Measurements from ENCODE around the gene C19orf73.
A peak's percentile ranks its signal among the peaks of the same experiment; 100 is the strongest.
"Not testable (repeated sequence)": the region's sequence is repeated elsewhere in the genome, so short reads cannot be mapped to it uniquely, and the experiment has no call there.

Gene C19orf73

DNA sequence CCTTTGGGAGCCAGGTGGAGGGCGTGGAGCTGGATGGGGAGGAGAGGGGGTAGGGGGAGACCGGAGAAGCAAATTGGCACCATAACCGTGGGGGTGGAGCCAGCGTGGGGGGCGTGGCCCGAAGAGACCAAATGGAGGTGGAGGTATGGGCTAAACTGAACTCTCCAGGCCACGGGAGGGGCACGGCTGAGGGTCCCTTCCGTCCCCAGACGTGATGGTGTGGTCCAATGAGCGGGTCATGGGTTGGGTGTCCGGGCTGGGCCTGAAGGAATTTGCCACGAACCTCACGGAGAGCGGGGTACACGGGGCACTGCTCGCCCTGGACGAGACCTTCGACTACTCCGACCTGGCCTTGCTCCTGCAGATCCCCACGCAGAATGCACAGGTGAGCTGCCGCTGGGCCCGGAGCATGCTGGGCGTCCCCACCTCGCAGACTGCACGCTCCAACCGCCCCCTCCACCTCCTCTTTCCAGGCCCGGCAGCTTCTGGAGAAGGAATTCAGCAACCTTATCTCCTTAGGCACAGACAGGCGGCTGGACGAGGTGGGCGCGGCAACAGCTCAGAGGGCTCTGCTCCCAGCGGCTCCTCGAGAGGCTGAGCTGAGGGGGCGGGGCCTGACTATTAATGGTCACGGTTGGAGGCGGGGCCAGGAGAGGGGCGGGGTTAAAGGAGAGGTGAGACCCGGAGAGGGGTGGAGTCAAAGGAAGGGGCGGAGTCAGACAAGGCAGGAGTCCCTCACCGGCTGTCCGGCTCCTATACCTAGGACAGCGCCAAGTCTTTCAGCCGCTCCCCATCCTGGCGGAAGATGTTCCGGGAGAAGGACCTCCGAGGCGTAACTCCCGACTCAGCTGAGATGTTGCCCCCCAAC lies 30.1 kb upstream of the C19orf73 start:
- DNase-seq: peak; percentile 96

DNA sequence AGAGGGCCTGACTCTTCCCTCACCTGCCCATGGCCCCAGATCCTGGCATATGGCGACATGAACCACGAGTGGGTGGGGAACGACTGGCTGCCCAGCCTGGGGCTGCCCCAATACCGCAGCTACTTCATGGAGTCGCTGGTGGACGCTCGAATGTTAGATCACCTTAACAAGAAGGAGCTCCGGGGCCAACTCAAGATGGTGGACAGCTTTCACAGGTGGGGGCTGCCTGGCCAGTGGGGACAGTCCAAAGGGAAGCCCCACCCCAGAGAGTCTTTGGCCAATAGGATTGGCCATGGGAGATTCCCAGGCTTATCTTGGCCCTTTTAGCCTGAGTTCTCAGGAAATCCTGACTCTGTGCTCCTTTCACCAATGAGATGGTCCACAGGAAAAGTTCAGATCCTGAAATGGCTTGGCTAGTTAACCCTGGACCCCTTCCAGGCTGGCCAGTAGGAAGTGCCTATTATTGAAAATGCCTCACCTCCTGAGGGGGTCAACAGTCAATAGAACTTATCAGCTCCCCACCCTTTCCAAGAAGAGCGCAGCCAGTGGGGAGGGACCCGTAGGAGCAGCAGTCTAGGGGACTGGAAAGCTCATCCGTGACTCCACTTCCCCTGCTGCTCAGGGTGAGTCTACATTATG lies 29.2 kb upstream of the C19orf73 start:
- DNase-seq: no peak

DNA sequence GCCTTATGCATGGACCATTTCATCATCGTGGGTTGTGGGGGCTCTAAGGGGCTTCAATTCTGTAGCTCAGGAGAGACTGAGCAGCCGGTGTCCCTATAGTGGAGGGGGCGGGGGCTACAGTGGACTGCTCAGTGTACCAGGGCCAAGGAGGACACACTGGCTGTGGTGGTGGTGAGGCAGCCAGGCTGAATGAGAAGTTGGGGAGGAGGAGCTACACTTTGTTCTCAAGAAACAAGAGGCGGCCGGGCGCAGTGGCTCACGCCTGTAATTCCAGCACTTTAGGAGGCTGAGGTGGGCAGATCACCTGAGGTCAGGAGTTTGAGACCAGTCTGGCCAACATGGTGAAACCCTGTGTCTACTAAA lies 27.4 kb upstream of the C19orf73 start:
- not testable (repeated sequence) for DNase-seq

DNA sequence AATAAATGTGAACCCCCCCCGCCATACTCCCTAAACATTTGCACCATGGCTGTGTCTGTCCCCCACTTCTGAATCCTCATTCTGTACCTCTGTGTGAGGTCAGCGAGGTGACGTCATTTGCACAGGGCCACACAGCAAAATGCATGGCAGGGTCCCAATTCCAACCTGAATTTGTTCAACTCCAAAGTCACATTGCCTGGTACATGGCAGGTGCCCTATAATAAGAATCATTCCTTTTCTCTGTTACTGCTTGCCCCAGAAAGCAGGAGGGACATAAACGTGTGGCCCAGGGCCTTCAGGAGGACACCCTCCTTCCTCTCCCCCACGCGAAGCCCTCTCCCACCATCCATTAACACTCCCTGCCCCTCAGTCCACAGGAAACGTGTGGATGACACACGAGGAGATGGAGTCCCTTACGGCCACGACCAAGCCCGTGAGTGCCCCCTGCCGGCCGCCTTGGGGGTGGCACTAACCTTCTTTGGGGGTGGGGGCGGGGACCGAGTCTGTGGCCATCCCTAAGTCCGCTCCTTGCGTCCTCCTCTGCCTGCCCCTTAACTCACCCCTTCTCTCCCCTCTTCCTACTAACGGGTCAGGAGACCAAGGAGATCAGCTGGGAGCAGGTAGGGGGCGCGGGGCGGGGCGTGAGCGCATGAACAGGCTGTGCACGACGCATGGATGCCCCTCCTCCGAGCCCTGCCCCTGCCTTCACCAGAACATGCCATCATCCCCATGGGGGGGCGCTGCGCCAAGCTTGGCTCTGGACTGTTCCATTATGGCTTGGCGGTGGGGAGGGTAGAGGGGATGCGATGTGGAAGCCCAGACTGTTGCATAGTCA lies 26.8 kb upstream of the C19orf73 start:
- DNase-seq: peak; percentile 78

DNA sequence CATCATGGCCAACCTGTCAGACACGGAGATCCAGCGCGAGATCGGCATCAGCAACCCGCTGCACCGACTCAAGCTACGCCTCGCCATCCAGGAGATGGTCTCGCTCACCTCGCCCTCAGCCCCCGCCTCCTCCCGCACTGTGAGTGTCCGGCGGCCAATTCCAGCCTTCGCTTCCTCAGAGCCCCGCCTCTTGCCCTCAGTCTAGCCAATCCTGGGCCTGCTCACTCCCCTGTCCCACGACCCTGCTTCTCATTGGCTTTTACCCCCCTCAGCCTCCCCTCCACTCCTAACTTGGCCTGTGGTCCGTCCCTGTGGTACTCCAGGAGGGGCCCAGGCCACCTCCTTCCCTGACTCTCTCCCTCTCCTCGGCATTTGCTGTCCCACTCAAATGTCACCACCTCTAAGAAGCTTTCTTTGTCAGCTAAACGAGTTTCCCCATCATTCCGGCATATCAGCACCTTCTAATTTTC lies 24.0 kb upstream of the C19orf73 start:
- peak; percentile 95 for DNase-seq

DNA sequence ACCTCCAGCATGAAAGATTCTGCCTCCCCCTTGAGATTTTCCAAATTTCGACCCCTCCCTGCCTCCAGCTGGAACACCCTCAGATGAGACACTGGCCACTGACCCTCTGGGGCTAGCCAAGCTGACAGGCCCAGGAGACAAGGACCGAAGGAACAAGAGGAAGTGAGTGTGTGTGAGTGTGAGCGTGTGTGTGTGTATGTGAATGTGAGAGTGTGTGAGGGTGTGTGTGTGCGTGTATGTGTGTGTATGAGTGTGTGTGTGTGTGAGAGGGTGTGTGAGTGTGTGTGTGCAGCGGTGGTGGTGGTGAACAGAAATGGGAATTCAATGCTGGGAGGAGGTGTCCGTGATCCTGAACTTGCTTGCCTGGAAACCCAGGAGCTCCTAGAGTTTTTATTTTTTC lies 22.4 kb upstream of the C19orf73 start:
- no peak for DNase-seq

DNA sequence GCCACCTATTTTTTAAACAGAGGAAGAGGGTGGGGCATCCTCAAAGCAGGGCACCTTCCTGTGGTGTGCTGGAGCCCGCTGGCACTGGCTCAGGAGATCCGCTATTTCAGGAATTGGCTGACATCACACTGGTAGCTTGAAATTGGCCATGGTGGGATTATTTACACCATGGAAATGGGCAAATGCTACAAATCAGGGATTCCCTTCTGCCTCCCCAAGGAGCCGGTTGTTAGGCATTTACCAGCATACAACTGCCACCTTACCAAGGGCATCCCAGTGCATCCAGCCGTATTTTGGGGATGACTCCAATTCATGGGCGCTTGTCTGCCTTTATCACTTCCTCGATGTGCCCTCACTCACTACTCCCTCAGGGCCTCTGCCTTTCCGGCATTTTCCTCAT lies 22.0 kb upstream of the C19orf73 start:
- DNase-seq: no peak

DNA sequence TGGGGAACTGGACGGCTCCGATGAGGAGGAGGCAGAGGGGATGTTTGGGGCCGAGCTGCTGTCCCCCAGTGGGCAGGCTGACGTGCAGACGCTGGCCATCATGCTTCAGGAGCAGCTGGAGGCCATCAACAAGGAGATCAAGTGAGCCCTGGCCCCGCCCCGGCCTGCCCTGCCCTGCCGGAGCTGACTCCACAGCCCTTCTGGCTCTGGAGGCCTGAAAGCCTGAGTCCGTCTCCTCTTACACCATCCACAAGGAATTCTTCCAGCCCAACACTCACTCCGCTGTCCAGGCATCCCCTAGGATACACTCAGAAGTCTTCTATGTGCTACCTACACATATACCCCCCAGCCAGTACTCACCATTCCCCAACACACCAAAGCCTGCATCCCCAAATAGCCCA lies 17.8 kb upstream of the C19orf73 start:
- DNase-seq: no peak

DNA sequence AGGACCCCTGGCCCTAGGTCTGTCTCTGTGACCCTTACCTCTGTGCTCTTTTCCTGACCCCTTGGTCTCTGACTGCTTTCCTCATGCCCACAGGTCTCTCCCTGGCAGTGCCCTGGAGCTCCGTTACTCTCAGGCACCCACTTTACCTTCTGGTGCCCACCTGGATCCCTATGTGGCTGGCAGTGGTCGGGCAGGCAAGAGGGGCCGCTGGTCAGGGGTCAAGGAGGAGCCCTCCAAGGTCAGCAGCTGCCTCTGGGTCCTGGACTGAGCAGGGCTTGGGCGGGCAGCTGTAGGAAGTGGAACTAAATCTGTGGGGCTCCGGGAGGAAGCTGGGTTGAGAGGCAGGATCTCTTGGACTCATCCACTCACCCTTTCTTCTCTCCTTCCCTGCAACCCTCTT lies 16.7 kb upstream of the C19orf73 start:
- DNase-seq: no peak

DNA sequence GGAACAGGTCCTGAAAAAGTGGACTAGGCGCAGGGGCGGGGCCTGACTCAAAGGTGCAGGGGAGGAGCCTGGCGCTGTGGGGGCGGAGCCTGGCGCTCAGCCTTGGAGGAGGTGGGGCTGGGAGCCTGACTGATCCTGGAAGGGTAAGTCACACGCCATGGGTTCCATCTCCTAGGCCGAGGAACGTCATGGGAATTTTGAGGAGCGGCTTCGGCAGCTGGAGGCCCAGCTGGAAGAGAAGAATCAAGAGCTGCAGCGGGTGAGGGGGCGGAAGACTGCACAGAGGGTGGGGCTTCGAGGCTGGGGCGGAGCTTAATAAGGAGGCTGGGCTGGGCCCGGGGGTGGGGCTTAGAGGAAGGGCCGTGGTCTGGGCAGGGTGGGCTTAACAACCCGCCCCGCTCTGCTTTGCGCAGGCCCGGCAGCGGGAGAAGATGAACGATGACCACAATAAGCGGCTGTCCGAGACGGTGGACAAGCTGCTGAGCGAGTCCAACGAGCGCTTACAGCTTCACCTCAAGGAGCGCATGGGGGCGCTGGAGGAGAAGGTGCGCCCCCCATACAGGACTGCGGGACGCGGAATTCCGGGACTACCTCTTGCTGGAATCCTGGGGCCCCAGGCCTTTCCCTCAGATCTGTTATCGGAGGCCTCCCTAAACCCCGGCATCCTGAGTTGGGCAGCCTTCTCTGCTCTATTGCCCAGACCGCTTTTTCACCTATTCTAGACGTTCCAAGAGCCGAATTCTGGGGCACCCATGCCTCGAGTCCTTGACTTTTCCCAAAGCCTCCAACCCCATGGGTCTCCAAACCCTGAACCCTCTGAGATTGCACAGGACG lies 14.9 kb upstream of the C19orf73 start:
- DNase-seq: peak; percentile 70

DNA sequence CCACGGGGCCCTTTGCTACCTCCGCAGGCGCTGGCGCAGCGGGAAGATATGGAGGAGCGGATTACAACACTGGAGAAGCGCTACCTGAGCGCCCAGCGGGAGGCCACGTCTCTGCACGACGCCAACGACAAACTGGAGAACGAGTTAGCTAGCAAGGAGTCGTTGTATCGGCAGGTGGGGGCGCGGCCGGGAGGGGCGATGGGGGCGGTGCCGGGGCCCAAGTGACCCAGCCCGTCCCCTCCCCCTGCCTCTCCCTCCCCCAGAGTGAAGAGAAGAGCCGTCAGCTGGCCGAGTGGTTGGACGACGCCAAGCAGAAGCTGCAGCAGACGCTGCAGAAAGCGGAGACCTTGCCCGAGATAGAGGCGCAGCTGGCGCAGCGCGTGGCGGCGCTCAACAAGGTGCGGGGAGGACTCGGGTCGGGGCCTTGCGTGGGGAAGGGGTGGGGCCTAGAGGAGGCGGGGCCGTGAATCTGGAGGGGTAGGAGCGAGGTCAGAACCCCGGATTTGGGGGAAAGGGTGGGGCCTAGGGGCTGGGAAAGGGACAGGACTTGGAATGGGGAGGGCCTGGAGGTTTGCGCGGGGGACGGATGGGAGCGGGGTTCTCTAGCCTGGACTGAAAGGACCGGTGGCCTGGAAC lies 14.1 kb upstream of the C19orf73 start:
- DNase-seq: no peak

DNA sequence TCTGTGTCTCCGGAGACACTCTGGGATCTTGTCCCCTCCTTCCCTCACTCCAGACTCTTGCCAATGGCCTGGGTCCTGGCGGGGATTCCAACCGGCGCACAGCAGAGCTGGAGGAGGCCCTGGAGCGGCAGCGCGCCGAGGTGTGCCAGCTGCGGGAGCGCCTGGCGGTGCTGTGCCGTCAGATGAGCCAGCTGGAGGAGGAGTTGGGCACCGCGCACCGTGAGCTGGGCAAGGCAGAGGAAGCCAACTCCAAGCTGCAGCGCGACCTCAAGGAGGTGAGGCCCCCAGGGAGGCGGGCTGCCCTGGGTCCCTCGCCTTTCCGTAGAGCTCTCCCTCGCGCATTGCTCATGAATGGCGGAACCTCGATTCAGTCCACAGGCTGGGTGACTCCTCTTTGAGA lies 11.4 kb upstream of the C19orf73 start:
- DNase-seq: no peak

DNA sequence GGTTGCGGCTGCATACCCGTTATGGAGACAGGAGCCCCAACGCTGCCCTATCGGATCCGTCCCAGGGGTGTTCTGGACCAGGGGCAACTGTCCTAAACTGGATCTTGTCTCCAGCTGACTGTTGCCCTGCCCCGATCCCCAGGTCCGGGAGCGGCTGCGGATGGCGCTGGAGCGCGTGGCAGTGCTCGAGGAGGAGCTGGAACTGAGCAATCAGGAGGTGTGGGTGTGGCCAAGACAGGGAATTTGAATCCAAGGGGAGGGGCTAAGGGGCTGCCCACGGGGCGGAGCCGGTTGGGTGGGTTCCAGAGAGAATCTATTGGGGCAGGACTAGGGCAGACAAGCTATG lies 10.3 kb upstream of the C19orf73 start:
- no peak for DNase-seq

DNA sequence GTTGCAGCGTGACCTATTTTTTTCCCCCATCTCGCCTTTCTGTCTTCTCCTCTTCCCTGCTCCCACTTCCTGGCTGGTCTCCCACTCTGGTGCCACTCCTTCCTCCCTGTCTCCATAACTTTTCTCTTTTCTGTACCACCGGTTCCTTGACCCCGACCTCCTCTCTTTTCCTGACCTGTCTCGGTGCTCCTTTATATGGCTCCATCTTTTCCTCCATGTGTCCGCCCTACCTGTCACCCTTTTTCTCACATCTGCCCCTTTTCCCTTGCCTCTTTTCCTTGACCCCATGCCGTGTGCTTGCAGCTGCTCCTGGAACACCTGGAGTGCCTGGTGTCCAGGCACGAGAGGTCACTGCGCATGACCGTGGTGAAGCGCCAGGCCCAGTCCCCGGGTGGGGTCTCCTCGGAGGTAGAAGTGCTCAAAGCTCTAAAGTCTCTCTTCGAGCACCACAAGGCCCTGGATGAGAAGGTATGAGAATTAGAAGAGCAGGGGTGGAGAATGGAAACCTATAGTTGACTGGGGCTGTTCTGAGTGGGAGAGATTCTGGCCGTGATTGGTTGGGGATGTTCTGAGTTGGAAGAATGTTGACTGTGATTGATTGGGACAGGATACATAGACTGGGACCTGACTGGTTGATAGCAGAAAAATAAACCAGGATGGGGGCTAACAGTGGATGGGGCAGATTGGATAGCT lies 9.7 kb upstream of the C19orf73 start:
- no peak for DNase-seq

DNA sequence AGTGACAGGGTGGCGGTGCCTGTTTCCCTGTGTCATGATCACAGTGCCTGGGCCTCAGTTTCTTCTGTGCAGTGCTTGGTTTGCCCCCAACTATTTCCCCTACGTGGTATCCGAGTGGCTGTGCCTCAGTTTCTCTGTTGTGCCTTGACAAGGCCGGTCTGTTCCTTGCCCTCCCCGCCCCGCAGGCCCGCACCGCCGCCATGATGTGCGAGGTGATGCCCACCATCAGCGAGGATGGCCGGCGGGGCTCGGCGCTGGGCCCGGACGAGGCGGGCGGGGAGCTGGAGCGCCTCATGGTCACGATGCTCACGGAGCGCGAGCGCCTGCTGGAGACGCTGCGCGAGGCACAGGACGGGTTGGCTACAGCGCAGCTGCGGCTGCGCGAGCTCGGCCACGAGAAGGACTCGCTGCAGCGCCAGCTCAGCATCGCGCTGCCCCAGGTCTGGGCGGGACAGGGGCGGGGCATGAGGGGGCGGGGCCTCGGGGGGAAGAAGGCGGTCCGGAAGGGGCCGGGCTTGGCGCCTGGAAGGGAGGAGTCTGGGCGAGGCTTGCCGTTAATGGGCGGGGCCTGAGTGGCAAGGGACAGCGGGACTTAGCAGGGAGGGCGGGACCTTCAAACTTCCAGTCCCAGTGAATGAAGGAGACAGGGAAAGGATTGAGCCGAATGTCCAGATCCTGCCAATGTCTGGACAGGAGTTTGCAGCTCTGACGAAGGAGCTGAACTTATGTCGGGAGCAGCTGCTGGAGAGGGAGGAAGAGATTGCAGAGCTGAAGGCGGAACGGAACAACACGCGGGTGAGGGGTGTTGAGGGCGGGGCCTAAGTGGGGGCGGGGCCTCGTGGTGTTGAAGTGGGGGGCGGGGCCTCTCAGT lies 9.0 kb upstream of the C19orf73 start:
- peak; percentile 98 for DNase-seq

DNA sequence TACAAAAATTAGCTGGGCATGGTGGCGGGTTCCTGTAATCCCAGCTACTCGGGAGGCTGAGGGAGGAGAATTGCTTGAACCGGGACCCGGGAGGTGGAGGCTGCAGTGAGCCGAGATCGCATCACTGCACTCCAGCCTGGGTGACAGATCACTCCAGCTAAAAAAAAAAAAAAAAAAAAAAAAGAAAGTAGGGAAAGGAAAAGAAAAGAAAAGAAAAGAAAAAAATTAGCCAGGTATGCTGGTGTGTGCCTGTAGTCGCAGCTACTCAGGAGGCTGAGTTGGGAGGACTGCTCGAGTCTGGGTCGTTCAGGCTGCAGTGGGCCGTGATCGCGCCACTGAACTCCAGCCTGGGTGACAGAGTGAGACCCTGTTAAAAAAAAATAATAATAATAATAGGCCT lies 8.3 kb upstream of the C19orf73 start:
- DNase-seq: not testable (repeated sequence)

DNA sequence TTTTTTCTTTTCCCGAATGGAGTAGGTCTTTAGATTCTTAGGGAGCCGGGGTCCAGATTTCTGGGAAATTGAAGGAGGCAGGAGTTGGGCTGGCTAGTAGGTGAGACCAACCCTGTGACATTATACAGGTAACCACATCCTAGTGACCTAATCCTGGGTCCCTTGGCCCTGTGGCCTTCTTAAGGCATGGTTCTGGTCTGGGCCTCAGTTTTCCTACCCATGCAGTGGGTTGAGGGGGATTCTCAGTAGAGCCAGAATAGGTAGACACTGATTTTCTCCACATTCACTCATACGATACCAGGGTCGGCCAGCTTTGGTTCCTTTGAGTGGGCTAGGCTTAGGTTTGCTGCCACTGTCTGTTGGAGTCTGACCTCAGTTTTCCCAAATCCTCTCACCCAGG lies 7.6 kb upstream of the C19orf73 start:
- no peak for DNase-seq

DNA sequence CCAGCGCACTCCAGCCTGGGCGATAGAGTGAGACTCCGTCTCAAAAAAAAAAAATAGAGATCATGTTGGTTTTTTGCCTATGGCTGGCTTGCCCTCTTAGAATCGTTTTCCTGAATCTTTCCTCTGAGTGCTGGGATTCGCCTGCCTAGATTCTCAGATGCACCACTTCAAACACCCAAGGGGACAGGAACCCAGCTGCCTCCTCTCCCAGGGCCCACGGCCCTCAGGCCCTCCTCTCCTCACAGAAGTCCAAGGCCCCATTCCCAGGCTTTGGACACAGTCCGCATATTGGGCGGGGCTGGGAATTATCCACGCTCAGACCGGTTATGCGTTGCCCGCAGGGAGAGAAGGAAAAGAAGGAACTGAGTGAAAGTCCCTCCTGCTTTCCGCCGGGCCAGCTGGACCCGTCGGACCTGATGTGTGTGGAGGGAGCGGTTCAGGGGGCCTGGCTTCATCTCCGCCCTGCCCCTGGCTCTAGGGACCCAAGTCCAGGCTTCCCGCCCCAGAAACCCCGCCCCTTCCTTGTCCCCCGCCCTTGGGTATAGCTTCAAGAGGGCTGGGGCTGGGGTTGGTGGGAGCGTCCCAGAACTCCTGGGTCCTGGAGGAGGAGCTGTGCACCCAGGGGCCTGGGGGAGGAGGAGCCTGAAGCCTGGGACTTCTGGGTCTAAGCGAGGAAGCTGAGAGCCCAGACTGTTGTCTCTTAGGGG lies 6.2 kb upstream of the C19orf73 start:
- DNase-seq: no peak

DNA sequence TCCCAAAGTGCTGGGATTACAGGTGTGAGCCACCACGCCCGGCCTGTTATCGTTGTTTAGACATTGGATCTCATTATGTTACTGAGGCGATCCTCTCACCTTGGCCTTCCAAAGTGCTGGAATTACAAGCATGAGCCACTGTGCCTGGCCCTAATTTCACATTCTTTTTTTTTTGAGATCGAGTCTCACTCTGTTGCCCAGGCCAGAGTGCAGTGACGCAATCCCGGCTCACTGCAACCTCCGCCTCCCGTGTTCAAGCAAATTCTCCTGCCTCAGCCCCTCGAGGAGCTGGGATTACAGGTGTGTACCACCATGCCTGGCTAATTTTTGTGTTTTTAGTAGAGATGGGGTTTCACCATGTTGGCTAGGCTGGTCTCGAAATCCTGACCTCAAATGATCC lies 4.3 kb upstream of the C19orf73 start:
- DNase-seq: not testable (repeated sequence)

DNA sequence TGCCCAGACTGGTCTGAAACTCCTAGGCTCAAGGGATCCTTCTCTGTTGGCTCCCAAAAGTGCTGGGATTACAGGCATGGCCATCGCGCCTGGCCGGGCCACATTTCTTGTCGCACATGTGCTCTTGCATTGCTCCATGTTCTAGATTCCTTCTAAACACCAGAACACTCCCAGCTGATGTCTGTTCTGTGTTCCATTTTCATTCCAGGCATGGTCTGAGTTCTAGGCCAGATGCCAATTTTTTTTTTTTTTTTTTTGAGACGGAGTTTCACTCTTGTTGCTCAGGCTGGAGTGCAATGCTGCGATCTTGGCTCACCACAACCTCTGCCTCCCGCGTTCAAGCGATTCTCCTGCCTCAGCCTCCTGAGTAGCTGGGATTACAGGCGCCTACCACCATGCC lies 2.9 kb upstream of the C19orf73 start:
- not testable (repeated sequence) for DNase-seq

Data from EL (cell line).